ENCODE measurements around the gene ADGRV1. TPM values are rescaled to one million over a fixed set of nuclear protein-coding genes. Genes with fewer than 3 reads are reported as not detected.

The ADGRV1 gene
- total and polyA plus RNA-seq, 3 donors from 2014 or later = 10.8 to 18.0 (median 12.6) TPM

- intact Hi-C loops (cut with DNase I; ENCODE audit: low total_unique reads) = no loop called here
- no peaks in the 10 kb centered on the region for H3K36me3 ChIP-seq (ENCODE audit: low read depth, missing control alignments)
- no peak overlapping the region for H3K4me3 ChIP-seq
- DNase-seq = peak; percentile 60
- H3K9me3 ChIP-seq = no peaks in the 10 kb centered on the region
- 53 to 58% methylated on average over 6 of the region's 6 CpGs for WGBS, 2 donors
- TF ChIP-seq CTCF (IDR thresholded peaks at IDR 0.05) (no peak), POLR2A (IDR thresholded peaks at IDR 0.05) (no peak)
- H3K27me3 ChIP-seq = no peaks in the 10 kb centered on the region
- peaks cover 14% of the 10 kb centered on the region for H3K4me1 ChIP-seq
- H3K27ac ChIP-seq = peak overlapping the region; percentile 7 to 11
Observed at GRCh38 chr5:91162534-91163381, 604.2 kb downstream of the ADGRV1 start.

GRCh38 chr5:91164424-91164823 is 605.8 kb downstream of the ADGRV1 start:
- H3K4me3 ChIP-seq = no peak overlapping the region
- no peaks in the 10 kb centered on the region for H3K27me3 ChIP-seq
- WGBS, 2 donors = 34 to 40% methylated on average over 3 of the region's 3 CpGs
- no peaks in the 10 kb centered on the region for H3K36me3 ChIP-seq (ENCODE audit: low read depth, missing control alignments)
- peaks cover 14% of the 10 kb centered on the region for H3K4me1 ChIP-seq
- no peaks in the 10 kb centered on the region for H3K9me3 ChIP-seq
- no peak for TF ChIP-seq CTCF (IDR thresholded peaks at IDR 0.05)
- intact Hi-C loops (cut with DNase I; ENCODE audit: low total_unique reads) = no loop called here
- no peak for DNase-seq
- peak overlapping the region; percentile 27 to 65 for H3K27ac ChIP-seq

GRCh38 chr5:91166059-91166807 is 607.6 kb downstream of the ADGRV1 start:
- Histone ChIP-seq H3K4me1 (peaks cover 14% of the 10 kb centered on the region), H3K9me3 (no peaks in the 10 kb centered on the region), H3K27ac (no peak overlapping the region), H3K36me3 (ENCODE audit: low read depth, missing control alignments) (no peaks in the 10 kb centered on the region), H3K27me3 (no peaks in the 10 kb centered on the region), H3K4me3 (no peak overlapping the region)
- TF ChIP-seq POLR2A (IDR thresholded peaks at IDR 0.05) (no peak), CTCF (IDR thresholded peaks at IDR 0.05) (no peak)
- intact Hi-C loops (cut with DNase I; ENCODE audit: low total_unique reads) = no loop called here
- 82 to 92% methylated on average over 3 of the region's 3 CpGs for WGBS, 2 donors
- no peak for DNase-seq

- H3K4me3 ChIP-seq = no peak overlapping the region
- H3K9me3 ChIP-seq = no peaks in the 10 kb centered on the region
- DNase-seq = no peak
- intact Hi-C loops (cut with DNase I; ENCODE audit: low total_unique reads) = no loop called here
- H3K36me3 ChIP-seq (ENCODE audit: low read depth, missing control alignments) = no peaks in the 10 kb centered on the region
- H3K27ac ChIP-seq = no peak overlapping the region
- peaks cover 5% of the 10 kb centered on the region for H3K4me1 ChIP-seq
- WGBS, 2 donors = 72% methylated on average over 1 of the region's 1 CpG
- no peak for TF ChIP-seq POLR2A (IDR thresholded peaks at IDR 0.05)
- TF ChIP-seq CTCF (IDR thresholded peaks at IDR 0.05) = no peak
- no peaks in the 10 kb centered on the region for H3K27me3 ChIP-seq
Observed at GRCh38 chr5:91168859-91169258, 610.3 kb downstream of the ADGRV1 start.
